GM18502 (cell line): ENCODE data around the gene UNKL.

Experiments used
- ATAC-seq: cut with Tn5 transposase; IDR thresholded peaks from one replicate; pipeline ENCODE4 v1.9.1; 2021; ENCODE audit warnings: mild to moderate bottlenecking; ENCODE audit not compliant: unreplicated experiment, poor library complexity

The UNKL gene

GRCh38 chr16:1379304-1380076, 35.0 kb downstream of the UNKL start:
- no peak for ATAC-seq

DNA sequence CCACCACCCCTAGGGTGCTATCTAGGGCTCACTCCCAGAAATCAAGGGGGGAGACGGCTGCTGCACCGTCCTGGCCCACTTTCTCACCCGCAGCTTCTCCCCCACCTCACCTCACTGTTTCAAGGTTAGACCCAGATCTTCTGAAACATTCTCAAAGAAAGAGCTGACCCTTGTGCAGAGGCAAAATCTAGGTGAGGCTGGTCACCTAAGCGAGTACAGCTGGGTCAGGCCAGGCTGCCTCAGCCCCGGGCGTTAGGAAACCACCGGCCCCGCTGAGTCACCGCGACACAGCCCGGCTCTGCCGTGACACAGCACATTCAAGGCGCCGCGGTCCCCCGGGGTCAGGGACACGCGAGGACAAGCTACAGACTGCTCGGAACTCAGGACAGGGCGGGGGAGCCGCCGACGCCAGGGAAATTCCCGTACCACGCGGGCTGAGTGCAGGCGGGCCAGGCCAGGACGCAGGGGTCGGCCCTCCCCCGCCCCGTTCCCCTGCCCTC, 35.6 kb downstream of the UNKL start:
- ATAC-seq = no peak

- ATAC-seq = no peak
Observed at GRCh38 chr16:1378087-1378803, 36.3 kb downstream of the UNKL start.

GRCh38 chr16:1377406-1378010, 37.0 kb downstream of the UNKL start:
- no peak for ATAC-seq

DNA sequence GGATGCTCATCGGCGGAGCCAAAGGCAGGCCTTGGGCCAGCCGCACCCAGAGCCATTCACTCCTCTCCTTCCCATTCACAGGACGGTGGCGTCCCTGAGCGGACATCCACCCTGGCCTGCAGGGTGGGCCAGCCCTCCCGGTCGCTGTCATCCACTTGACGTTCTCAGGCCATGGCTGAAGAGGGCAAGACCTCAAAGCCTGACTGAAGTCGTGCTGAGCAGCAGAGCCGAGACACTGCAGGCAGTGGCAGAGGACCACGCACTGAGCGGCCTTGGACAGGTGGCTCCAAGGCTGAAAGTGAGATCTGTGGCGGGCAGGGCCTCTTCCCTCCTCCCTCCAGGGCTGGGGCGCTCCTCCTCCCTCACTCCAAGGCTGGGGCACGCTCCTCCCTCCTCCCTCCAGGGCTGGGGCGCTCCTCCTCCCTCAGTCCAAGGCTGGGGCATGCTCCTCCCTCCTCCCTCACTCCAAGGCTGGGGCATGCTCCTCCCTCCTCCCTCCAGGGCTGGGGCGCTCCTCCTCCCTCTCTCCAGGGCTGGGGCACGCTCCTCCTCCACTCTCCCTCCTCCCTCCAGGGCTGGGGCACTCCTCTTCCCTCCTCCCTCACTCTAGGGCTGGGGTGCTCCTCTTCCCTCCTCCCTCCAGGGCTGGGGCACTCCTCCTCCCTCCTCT, 38.6 kb downstream of the UNKL start:
- ATAC-seq = no peak

- ATAC-seq = no peak
Observed at GRCh38 chr16:1375298-1375640, 39.2 kb downstream of the UNKL start.

GRCh38 chr16:1374418-1375297, 39.8 kb downstream of the UNKL start:
- ATAC-seq = no peak

- no peak for ATAC-seq
Observed at GRCh38 chr16:1372292-1372950, 42.1 kb downstream of the UNKL start.

- ATAC-seq = no peak
Observed at GRCh38 chr16:1371054-1371978, 43.2 kb downstream of the UNKL start.

DNA sequence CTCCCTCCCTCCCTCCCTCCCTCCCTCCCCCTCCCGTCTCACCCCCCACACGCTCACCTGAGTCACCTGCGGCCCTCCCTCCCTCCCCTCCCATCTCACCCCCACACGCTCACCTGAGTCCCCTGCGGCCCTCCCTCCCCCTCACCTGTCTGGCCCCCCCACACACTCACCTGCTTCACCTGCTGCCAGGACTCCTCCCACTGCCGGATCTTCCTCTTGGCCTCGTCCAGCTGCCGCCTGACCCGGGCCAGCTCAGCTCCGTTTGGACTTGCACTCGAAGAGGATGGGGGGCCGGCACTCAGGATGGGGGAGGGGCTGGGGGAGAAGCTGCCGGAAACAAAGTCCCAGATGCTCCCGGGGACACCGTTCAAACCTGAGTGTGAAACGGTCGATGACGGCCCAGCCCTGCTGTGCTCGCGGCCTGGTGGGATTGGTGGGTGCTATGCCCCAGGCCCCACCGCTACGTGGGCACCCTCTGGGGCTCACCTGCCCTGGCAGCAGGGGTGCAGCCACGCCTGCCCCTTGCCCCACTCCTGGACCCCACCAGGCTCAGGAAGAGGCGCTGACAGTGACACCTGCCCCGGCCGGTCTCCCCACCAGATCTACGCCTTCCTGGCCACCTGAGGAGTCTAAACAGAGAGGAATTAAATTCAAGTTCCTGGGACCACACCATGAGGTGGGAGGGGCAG, 46.9 kb downstream of the UNKL start:
- ATAC-seq = no peak

DNA sequence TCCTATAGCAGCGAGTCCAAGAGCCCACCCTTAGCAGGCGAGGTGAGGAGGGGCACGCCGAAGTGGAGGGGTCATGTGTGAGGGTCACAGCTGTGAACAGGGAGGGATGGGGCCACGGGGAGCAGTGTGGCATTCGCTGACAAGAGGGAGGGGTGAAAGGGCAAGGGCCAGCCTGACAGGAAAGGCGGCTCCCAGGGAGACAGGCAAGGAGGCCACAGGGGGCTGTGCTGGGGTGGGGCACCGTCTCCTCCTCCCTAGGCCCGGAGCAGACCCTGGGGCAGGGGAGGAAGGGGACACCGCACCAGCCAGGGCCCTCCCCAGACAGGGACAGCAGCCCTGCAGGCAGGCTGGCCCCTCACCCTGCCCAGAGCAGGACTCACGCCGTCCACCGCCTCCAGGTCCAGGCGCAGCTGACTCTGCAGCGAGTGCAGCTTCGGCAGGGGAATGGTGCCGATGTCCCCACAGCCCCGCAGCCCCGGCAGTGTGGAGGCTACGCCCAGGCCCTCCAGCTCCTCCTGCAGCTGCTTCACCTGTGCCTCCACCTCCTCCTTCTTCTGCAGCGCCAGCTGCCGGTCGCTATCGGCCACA, 47.7 kb downstream of the UNKL start:
- no peak for ATAC-seq

DNA sequence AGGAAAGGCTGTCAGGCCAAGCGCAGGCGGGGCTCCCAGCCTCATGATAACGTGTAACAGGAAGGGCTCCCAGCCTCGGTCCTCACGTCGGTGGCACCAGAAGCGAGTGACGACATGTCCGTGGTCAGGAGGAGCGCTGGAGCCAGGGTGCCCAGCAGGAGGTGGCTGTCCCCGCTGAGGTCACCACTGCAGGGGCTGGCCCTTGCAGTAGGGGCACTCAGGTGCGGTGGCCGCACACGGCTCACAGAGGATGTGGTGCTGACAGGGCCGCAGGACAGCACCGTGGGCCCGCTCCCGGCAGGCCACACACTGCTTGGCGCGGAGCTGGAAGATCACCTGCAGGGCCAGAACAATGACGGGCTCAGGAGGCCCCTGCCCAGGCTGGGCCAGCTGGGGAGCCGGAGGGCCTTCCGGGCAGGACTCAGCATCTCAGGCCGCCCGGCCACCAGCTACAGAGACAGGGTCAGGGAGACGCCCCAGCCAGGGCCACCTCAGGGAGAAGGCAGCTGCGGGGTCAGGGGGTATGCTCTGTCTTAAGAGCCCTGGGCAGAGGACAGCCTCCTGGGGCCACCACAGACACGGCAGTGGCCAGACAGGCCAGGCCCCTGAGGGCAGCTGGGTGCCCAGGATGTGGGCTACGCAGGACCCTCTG, 48.3 kb downstream of the UNKL start:
- ATAC-seq = no peak

DNA sequence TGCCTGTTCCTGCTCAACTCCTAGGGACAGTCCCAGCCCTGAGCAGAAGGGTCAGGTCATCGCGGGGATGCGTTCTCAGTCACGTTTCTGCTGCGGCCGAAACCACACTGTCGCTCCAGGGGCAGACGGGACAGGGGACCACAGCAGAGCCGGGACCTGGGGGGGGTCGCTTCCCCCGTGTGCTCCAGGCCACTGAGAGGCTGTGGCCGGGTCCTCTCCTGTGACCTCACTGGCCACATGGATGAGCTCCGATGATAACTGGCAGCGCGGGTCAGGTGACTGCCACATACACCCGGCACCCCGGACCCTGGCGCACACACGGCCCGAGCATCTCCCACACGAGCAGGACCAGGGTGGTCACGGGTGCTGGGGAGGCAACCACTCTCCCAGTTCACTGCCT, 50.0 kb downstream of the UNKL start:
- no peak for ATAC-seq

- no peak for ATAC-seq
Observed at GRCh38 chr16:1363501-1364041, 50.9 kb downstream of the UNKL start.

- no peak for ATAC-seq
Observed at GRCh38 chr16:1362807-1363206, 51.7 kb downstream of the UNKL start.

GRCh38 chr16:1361685-1362360, 52.7 kb downstream of the UNKL start:
- no peak for ATAC-seq
